ENCODE measurements around the gene FYTTD1. TPM values are rescaled to one million over a fixed set of nuclear protein-coding genes. Genes with fewer than 3 reads are reported as not detected.

Gene FYTTD1
- total RNA-seq, 1 experiment from 2014 or later: 55.8 TPM

DNA sequence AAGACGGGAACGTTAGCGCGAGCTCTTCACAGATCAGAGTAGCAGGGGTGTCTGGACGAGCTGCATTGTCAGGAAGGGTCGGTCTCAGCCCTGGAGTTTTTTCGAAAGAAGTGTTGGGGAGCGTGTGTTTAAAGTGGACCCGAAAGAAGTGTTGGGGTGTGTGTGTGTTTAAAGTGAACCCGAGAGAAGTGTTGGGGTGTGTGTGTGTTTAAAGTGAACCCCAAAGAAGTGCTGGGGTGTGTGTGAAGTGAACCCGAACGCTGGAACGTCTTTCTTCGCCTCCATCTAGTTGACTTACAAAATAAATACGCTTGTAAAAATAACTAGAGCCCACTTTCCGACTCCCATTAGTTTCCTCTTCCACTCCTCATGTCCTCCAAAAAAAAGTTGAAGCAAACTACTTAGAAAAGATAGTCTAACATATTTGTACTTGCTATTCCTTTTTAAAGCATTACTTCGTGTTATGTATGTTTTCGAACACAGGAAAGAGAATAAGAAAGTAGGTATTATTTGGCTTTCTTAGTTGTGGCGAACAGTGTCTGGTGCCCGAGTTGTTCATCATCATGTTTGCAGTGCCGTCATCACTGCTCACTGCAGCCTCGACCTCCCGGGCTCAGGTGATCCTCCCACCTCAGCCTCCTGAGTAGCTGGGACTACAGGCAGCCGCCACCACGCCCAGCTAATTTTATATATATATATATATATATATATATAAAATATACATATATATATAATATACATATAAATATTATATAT, 42.4 kb downstream of the FYTTD1 start:
- DNase-seq (ENCODE audit: low read depth): peak; percentile 41

DNA sequence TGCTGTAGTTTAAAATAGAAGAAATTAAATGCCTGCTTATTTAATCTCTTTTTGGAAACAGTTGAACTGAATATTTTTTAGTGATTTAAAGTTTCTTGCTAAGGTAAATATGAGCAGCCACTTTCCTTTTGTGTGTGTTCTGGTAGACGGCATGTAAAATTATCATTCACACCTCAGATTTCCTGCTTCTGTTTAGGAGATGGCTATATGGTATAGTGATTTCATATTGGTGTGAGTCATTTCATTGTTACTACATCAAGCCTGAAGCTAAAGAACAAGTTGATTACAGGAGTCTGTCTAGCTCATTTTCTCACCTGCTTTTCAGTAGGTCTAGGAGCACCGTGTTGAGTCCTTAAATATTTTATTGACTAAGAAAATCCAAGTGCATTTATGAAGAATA, 43.6 kb downstream of the FYTTD1 start:
- peak; percentile 33 for DNase-seq (ENCODE audit: low read depth)

DNA sequence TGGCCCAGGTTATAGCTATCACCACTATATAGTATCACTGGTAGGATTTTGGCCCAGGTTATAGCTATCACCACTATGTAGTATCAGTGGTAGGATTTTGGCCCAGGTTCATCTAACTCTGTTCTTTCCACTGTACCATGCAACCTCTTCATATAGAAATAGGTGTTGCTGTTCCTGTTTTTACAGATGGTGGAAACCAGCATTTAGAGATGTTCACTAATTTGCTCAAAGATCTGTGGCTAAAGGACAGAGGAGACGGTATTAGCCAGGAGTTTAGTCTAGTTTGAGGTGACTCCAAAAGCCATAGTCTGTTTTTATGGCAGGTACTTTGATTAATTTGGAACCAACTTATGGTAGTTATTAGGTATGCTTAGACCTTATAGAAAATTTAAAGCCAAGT, 44.4 kb downstream of the FYTTD1 start:
- no peak for DNase-seq (ENCODE audit: low read depth)

DNA sequence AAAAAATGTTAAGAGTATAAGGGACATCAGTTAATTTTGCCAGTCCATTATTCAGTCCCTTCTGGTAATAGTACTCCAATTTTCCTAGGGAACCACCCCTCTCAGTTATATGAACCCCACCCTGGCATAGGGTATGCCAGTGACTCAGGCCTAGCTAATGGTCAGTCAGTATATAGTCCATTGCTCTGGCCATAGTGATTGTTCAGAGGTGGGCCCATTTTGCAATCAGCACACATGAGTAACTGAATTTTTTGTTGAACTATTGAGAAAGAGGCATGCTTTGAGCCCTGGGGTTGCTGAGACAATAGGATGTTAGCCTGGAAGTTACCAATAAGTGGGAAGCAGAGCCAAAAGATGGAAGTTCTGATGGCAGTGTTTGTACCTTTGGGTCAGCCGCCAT, 45.5 kb downstream of the FYTTD1 start:
- DNase-seq (ENCODE audit: low read depth): no peak

DNA sequence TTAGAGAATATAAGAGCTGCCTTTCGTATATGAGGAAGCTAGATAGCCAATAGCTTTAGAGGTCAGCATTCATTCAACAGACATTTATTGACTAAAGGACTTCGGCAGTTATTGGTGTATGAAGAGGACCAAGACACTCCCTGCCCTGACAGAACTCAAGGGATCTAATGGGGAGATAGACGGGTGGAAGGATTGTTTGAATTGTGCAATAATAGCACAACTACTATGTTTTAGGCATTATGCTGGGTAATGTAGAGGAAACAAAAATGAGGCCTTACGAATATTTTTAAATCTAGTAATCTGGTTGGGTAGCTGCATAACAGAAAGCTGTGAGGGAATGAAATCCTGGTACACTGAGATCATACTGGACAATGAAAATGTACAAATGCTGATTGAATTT, 46.4 kb downstream of the FYTTD1 start:
- no peak for DNase-seq (ENCODE audit: low read depth)

DNA sequence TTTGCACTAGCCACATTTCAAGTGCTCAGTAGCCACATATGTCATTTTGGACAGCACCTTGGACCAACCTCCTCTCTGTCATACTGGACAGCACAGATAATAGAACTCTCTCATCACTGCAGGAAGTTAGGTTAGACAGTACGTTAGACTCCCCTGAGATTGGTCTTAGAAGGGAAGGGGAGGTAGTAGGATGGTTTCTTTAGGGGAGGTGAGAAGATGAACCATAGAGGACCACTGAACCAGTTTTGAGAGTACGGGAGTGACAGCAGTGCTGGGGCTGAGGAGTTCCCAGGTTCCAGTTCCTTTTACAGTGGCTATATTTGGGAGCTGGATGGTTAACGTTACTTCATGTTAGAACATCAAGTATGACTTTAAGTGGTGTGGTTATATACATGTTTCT, 49.2 kb downstream of the FYTTD1 start:
- DNase-seq (ENCODE audit: low read depth): no peak

DNA sequence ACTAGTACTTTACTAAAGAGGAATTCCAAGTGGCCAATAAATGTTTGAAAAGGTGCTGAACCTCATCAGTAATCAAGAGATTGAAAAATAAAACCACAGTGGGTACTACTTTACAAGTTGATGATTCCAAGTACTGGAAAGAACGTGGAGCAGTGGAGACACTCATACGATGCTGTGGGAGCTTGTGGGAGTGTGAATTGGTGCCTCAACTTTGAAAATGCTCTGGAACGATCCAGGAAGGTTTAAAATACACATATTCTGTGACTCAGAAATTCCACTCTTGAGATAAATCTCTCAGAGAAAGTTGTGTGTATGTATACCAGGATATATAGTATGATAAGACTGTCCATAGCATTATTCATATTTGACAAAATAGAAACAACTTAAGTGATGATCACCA, 50.7 kb downstream of the FYTTD1 start:
- DNase-seq (ENCODE audit: low read depth): no peak

DNA sequence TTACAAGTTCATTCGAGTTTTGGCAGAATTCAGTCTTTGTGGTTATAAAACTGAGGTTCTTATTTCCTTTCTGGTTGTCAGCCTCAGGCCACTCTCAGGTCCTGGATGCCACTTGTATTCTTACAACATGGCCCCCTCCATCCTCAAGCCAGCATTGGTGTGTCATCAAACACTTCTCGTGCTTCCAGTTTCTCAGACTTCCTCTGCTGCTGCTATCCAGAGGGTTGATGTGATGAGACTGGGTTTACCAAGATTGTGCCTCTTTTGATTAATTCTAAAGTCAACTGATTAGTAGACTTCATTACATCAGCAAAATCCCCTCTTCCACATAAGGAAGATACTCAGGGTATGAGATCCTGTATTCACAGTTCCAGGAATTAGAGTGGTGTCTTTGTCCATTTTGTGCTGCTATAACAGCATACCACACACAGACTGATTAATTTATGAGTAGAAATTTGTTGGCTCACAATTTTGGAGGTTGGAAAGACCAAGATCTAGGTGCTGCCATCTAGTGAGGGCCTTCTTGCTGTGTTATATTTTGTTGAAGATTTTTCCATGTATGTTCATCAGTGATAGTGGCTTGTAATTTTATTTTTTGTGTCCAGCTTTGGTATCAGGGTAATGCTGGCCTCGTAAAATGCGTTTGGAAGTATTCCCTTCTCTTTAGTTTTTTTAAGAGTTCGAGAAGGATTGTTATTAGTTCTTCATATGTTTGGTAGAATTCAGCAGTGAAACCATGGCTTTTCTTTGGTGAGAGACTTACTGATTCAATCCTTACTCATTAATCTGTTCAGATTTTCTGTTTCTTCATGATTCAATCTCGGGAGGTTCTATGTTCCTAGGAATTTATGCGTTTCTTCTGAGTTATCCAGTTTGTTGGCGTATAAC, 52.5 kb downstream of the FYTTD1 start:
- DNase-seq (ENCODE audit: low read depth): peak; percentile 28

DNA sequence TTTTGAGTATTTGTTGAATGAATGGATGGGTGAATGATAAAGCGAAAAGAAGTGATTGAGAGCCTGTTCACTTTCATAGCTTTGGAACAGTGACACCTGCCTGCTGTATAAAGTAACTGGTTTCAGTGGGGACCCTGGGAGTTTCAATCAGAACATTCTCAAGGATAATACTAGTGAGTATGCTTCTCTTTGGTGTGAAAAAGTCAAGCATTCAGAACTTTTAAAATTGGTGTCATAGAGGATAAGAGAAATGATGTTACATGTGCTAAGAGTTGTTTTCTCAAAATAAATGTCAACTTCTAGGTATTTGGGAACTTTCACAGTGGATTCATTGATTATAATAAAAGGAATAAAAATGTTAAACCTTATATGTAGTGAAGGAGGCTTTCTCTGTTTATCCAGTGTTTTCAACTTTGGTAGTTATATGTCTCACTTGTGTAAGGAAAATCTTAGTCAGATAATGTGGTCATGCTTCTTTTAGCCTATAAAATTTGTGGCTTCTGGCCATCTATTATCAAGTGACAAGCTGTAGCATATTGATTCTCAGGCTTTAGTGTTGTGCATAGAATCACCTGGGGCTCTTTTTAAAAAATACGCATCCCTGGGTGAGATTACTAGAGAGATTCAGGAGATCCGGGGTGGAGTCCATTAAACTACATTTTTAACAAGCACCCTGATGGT, 53.2 kb downstream of the FYTTD1 start:
- DNase-seq (ENCODE audit: low read depth): no peak

DNA sequence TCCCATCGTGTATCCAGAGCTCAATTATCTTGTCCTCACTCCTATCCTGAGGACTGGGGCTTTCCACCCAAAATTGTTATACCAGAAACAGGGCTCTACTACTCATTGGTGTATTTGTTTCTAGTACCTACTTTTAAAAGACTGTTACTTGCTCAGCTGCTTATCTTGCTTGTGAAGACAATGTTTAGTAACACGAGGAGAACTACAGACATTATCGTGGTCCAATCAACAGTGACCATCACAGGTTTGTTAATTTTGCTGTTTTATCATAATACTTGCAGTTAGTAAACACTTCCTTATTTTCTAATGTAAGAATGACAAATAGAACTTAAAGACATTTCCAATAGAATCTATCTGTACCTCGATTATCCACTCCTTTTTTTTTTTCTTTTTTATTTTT, 54.8 kb downstream of the FYTTD1 start:
- no peak for DNase-seq (ENCODE audit: low read depth)

DNA sequence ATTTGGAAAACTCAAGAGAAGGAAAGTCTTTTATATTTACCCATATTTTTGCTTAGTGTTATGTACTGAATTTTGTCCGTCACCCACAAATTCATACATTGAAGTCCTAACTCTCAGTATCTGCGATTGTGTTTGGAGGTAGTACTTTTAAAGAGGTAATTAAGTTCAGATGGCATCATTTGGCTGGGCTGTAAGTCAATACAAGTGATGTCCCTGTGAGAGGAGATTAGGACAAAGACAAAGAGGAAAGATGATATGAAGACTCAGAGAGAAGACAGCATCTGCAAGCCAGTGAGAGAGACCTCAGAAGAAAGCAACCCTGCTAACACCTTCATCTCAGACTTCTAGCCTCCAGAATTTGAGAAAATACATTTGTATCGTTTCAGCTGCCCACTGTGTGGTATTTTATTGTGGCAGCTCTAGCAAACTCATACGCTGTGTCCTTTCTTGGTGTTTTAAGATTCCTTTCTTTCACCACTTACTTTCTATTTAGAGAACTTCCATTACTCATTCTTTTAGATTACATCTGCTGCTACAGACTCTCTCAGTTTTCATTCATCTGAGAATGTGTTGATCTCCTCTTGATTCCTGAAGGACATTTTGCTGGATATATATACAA, 58.4 kb downstream of the FYTTD1 start:
- no peak for DNase-seq (ENCODE audit: low read depth)

DNA sequence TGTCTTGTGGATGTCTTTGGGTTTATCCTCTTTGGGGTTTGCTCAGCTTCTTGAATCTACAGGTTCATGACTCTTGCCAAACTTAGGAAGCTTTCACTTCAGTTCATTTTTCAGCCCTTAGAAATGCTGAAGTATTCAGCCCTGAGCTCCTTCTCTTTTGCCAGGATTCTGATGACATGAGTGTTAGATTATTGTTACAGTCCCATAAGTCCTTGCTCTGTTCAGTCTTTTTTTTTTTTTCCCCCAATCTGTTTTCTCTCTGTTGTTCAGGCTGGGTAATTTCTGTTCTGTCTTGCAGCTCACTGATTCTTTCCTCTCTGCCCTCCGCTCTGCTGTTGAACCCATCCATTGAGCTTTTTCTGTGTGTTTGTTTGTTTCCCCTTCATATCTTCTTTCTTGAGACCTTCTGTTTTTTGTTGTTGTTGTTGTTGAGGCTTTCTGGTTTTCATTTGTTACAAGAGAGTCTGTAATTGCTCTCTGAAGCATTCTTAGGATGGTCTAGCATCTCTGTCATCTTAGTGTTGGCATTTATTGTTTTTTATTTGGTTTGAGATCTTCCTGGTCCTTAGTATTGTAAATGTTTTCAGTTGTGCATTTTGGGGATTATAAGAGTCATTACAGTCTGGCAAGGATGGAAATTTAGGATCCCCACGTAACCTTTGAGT, 59.8 kb downstream of the FYTTD1 start:
- no peak for DNase-seq (ENCODE audit: low read depth)

DNA sequence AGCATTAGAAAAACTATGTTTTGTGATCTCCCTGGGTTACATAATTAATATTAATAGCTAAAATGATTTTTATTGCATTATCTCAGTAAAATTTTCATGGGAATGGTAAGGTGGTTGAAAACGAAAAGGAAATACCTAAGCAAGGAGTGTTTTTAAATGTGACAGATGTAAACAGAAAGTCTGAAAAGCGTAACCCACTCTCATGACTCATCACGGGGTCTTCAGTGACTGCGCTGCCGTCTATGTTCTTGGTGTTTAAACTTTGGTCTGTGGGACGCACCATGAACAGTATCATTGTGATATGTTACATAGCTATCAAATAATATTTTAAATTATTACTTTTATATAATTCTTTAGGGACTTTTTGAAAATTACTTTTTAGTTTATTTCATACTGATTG, 61.2 kb downstream of the FYTTD1 start:
- DNase-seq (ENCODE audit: low read depth): no peak

DNA sequence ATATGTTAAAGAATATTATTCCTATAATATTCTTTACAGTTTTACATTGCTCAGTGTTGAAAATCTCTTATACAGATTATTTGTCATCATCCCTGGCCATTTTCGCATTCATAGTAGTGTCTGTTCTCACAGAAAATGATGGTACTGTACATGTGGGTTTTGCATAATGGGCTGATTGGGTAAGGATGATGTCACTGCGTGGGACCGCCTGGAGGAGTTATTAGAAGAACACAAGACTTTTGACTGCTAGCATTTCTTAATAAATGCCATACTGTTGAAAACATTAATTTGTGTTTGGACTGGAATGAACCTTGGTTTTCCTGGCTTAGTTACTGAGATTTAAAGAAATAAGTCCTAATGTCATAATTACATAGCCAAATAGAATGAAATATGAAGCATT, 61.7 kb downstream of the FYTTD1 start:
- peak; percentile 32 for DNase-seq (ENCODE audit: low read depth)

DNA sequence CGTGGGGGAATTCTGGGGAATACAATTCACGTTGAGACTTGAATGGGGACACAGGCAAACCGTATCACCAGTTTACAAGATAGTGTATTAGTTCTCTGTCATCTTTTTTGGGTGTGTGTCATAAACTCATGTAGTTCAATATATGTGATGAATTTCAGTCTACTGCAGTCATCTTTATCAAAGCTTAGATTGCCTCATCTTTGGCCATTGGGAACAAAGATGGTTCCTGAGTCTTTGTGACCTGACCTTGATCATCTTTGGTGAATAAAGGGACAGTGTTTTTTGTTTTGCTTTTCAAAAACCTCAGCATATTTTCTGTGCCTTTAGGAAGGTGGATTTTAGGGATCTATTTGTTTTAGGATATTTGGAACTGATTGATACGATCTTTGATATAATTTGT, 64.7 kb downstream of the FYTTD1 start:
- no peak for DNase-seq (ENCODE audit: low read depth)

DNA sequence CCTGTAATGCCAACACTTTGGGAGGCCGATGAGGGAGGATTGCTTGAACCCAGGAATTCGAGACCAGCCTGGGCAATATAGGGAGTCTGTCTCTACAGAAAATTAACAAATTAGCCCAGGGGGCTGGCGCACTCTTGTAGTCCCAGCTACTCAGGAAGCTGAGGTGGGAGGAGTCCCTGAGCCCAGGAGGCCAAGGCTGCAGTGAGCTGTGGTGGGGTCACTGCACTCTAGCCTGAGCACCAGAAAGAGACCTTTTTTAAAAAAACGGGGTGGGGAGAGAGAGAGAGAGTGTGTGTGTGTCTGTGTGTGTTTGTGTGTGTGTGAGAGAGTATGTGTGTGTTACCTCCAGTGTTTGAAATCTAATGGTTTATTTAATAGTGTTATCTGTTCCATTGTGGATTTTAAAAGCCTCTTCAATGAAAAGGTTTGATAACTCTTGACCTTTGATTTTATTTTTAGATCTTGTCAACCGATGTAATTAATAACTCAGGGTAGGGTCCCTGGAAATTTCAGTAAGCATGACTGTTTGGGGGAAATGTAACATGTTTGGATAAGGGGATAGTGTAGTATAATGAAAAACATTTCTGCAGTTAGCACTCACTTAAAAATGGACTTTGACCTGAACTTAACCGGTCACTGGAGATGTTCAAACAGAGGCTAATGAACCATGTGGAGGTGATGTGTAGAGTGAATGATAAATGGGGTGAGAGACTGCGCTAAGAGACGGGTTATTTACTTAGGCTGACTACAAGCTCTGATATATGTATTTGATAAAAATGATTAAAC, 71.1 kb downstream of the FYTTD1 start:
- no peak for DNase-seq (ENCODE audit: low read depth)

DNA sequence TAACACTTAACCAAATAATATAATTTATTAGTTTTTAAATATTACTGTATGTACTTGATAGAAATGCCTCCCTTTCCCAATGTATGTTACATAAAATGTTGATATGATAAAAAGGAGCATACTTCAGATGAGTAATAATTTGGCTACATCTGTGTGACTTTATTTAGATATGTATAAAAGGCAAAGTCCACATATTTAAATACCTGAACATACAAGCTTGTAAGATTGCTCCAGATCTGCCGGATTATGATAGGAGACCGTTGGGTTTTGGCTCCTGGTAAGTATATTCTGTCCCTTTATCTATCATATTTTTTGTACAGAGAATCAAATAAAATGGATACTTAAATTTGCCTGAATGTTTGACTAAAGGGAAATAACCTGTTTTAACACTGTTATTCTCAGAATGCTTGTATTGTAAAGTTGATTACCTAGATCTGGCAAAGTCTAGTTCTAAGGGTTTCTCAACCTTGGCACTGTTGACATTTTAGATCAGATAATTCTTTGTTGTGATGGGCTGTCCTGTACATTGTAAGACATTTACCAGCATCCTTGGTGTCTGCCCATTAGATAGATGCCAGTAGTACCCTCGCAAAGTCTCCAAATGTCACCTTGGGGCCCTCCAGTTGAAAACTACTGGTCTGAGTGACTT, 79.8 kb downstream of the FYTTD1 start:
- DNase-seq (ENCODE audit: low read depth): no peak

DNA sequence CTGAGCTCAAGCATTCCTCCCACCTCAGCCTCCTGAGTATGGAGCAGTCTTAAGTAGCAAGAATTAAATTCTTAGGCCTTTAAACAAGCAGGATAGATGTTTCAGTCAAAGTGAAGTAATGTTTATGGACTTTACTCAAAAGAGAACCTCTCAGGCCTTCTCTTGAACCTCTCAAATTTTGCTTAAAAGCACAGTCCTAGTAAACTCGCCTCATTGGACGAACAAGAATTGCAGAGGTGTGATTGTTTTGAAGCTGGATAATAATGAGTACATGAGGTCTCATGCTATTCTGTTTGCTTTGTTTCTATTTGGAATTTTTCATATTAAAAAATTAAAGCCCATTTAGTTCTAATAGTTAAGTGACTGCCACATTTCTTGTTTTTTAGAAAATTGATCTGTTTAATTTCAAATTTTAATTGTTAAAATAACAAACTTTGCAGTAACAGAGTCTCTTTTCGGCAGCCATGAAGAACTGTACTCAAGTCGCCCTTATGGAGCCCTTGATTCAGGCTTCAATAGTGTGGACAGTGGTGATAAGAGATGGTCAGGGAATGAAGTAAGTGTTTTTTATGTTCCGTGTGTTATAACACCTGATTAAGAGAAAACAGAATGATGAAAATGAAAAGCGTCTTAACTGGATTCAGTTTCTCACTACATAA, 80.8 kb downstream of the FYTTD1 start:
- DNase-seq (ENCODE audit: low read depth): no peak

DNA sequence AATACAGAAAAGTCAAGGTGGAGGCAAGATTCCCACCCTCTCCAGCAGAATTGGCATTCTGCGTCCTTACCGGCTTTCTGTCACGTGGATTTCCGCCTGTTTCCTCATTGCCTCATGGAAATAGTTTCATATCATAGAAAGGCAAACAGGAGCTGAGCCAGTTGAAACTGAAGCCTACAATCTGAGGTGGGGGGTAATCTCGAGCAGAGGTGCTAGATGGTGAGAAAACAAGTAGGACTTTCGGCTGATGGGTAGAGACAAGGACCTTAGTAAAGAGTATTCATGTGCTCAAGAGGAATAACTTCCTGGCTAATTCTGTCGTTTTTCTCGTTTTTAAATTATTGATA, 81.3 kb downstream of the FYTTD1 start:
- DNase-seq (ENCODE audit: low read depth): no peak

All from Daoy (cell line).